HEK293 (cell line): Measurements from ENCODE around the gene TGM6.

Experiments
- CTCF ChIP-seq: fragments of 450-650 bp; formaldehyde crosslinking; IDR thresholded peaks from 2 replicates; pipeline ENCODE4 v1.5.1; 2016; ENCODE audit warnings: missing biosample characterization, missing genetic modification characterization
- OSR2 ChIP-seq: fragments of 450-650 bp; formaldehyde crosslinking; IDR thresholded peaks from 2 replicates; pipeline ENCODE4 v1.5.1; 2016; ENCODE audit warnings: missing biosample characterization, missing genetic modification characterization
- REPIN1 ChIP-seq: fragments of 450-650 bp; formaldehyde crosslinking; IDR thresholded peaks from 2 replicates; pipeline ENCODE4 v1.5.1; 2017; ENCODE audit warnings: missing biosample characterization, missing genetic modification characterization, low read depth
- YY1 ChIP-seq: fragments of 450-650 bp; formaldehyde crosslinking; IDR thresholded peaks from 2 replicates; pipeline ENCODE4 v1.5.1; 2018; ENCODE audit warnings: missing biosample characterization, missing genetic modification characterization
- ZBTB49 ChIP-seq: fragments of 450-650 bp; formaldehyde crosslinking; IDR thresholded peaks from 2 replicates; pipeline ENCODE4 v1.5.1; 2016; ENCODE audit warnings: missing biosample characterization, missing genetic modification characterization, low read depth
- ZNF121 ChIP-seq: fragments of 450-650 bp; formaldehyde crosslinking; IDR thresholded peaks from 2 replicates; pipeline ENCODE4 v1.5.1; 2016; ENCODE audit warnings: missing biosample characterization, missing genetic modification characterization
- ZNF16 ChIP-seq: fragments of 450-650 bp; formaldehyde crosslinking; IDR thresholded peaks from 2 replicates; pipeline ENCODE4 v1.5.1; 2016; ENCODE audit warnings: low read depth, missing biosample characterization, missing genetic modification characterization
- ZNF292 ChIP-seq: fragments of 450-650 bp; formaldehyde crosslinking; IDR thresholded peaks from 2 replicates; pipeline ENCODE4 v1.5.1; 2016; ENCODE audit warnings: low read depth, missing biosample characterization, missing genetic modification characterization, borderline replicate concordance
- ZNF354C ChIP-seq: fragments of 450-650 bp; formaldehyde crosslinking; IDR thresholded peaks from 2 replicates; pipeline ENCODE4 v1.5.1; 2016; ENCODE audit warnings: missing biosample characterization, missing genetic modification characterization, low read depth, borderline replicate concordance
- ZNF423 ChIP-seq: fragments of 450-650 bp; formaldehyde crosslinking; IDR thresholded peaks from 2 replicates; pipeline ENCODE4 v1.5.1; 2016; ENCODE audit warnings: missing biosample characterization, missing genetic modification characterization
- ZNF692 ChIP-seq: fragments of 450-650 bp; formaldehyde crosslinking; IDR thresholded peaks from 2 replicates; pipeline ENCODE4 v1.5.1; 2016; ENCODE audit warnings: missing biosample characterization, missing genetic modification characterization
- ZNF704 ChIP-seq: fragments of 450-650 bp; formaldehyde crosslinking; IDR thresholded peaks from 2 replicates; pipeline ENCODE4 v1.5.1; 2016; ENCODE audit warnings: missing biosample characterization, missing genetic modification characterization
- ZNF791 ChIP-seq: fragments of 450-650 bp; formaldehyde crosslinking; IDR thresholded peaks from 2 replicates; pipeline ENCODE4 v1.5.1; 2016; ENCODE audit warnings: missing biosample characterization, missing genetic modification characterization

GRCh38 chr20:2399390-2399789 lies 18.7 kb downstream of the TGM6 start:
- no peak for TF ChIP-seq OSR2
- TF ChIP-seq ZNF791 (tag by site-specific recombination): no peak
- no peak for TF ChIP-seq CTCF
- no peak for TF ChIP-seq ZNF121 (tag by site-specific recombination)
- no peak for TF ChIP-seq ZNF16 (tag by site-specific recombination)
- TF ChIP-seq ZNF354C: no peak
- TF ChIP-seq YY1 (tag by site-specific recombination): no peak
- no peak for TF ChIP-seq ZNF292 (tag by site-specific recombination)
- TF ChIP-seq ZNF704: no peak
- no peak for TF ChIP-seq ZNF692 (tag by site-specific recombination)
- no peak for TF ChIP-seq REPIN1 (tag by site-specific recombination)
- no peak for TF ChIP-seq ZBTB49 (tag by site-specific recombination)
- no peak for TF ChIP-seq ZNF423
